K562 (cell line): Measurements from ENCODE around the gene NR5A2. TPM values are rescaled to one million over a fixed set of nuclear protein-coding genes. Genes with fewer than 3 reads are reported as not detected.

Experiments used
- ATAC-seq: fragments of 200-7000 bp; cut with Tn5 transposase; 3 replicates; pipeline ENCODE4 v1.9.1; 2020; ENCODE audit warnings: moderate library complexity
- BruUV-seq: library from RNA; stranded (reverse); fragments of 400-500 nt; replicated peaks from 2 replicates; lab custom pipeline; 2021; lab: Mats Ljungman, UMichigan
- CTCF ChIA-PET: fragments of 300-600 bp; formaldehyde crosslinking; extraction: SDS; loops from one replicate; lab custom pipeline; 2021; ENCODE audit warnings: low intra/inter-chr PET ratio; lab: Yijun Ruan, JAX
- POLR2A ChIA-PET: fragments of 300-600, 350-650 bp; sonication (Branson Sonifier 250); formaldehyde crosslinking; extraction: SDS; loops from one replicate; lab custom pipeline; 2021; ENCODE audit warnings: antibody characterized with exemption, inconsistent platforms; lab: Yijun Ruan, JAX
- DNase-seq, 4 experiments: peaks; one replicate each; pipeline versions ENCODE4 v3.0.0 to v3.0.0-alpha.2; 2011 to 2018; ENCODE audit warnings: low spot score in 3 of 4, mixed read lengths in 3 of 4; ENCODE audit errors: extremely low read depth in 1 of 4
- FAIRE-seq: peaks from 2 replicates; lab custom pipeline; 2011; peaks lifted over from hg19 to GRCh38; lab: Jason Lieb, UNC
- H2AFZ ChIP-seq: 2 replicates; pipeline ENCODE4 v1.6.0; 2011; ENCODE audit warnings: low read depth, low read length, control low read depth, inconsistent platforms
- H3K27ac ChIP-seq: fragments of 200-600 bp; 3 replicates; pipeline ENCODE4 v1.8.0; 2011; ENCODE audit warnings: low read depth, mild to moderate bottlenecking, control low read depth, inconsistent platforms, low read length, moderate library complexity, mixed read lengths; ENCODE audit errors: extremely low read depth
- H3K27me3 ChIP-seq, 2 experiments: fragments of 300-600 bp in 1 of 2; 2 replicates in 1 of 2; 3 replicates in 1 of 2; pipeline versions ENCODE4 v1.6.0 to v1.8.0; 2011; ENCODE audit warnings: inconsistent platforms in 2 of 2, low read length in 2 of 2, mild to moderate bottlenecking in 1 of 2, mixed read lengths in 1 of 2, moderate library complexity in 1 of 2; ENCODE audit not compliant: control insufficient read depth in 2 of 2, insufficient read depth in 2 of 2
- H3K36me3 ChIP-seq: fragments of 300-600 bp; 3 replicates; pipeline ENCODE4 v1.8.0; 2011; ENCODE audit warnings: mild to moderate bottlenecking, low read length, inconsistent platforms; ENCODE audit not compliant: control insufficient read depth, insufficient read depth
- H3K4me1 ChIP-seq, 2 experiments: fragments of 200-600 bp in 1 of 2; replicated peaks in 1 of 2; 2 replicates in 1 of 2; 3 replicates in 1 of 2; pipeline versions ENCODE4 v1.5.1 to v1.8.0; 2011; ENCODE audit warnings: inconsistent platforms in 2 of 2, low read length in 2 of 2, mild to moderate bottlenecking in 1 of 2, mixed read lengths in 1 of 2, moderate library complexity in 1 of 2; ENCODE audit not compliant: control insufficient read depth in 2 of 2, insufficient read depth in 2 of 2
- H3K4me2 ChIP-seq: 2 replicates; pipeline ENCODE4 v1.6.1; 2011; ENCODE audit warnings: low read length, control low read depth, inconsistent platforms, mixed read lengths; ENCODE audit not compliant: insufficient read depth
- H3K4me3 ChIP-seq: fragments of 200-600 bp; sonication (generic), shearing (Covaris generic); 2 replicates; pipeline ENCODE4 v1.5.1; 2016; ENCODE audit warnings: control low read depth, inconsistent platforms
- H3K79me2 ChIP-seq: fragments of 200-600 bp; 3 replicates; pipeline ENCODE4 v1.8.0; 2011; ENCODE audit warnings: low read length, inconsistent platforms; ENCODE audit not compliant: control insufficient read depth, insufficient read depth
- H3K9ac ChIP-seq, 2 experiments: 2 replicates each; pipeline versions ENCODE4 v1.6.0 to v1.6.1; 2011; ENCODE audit warnings: low read depth in 2 of 2, low read length in 2 of 2, control low read depth in 1 of 2, inconsistent platforms in 1 of 2, mild to moderate bottlenecking in 1 of 2, mixed read lengths in 1 of 2; ENCODE audit not compliant: insufficient read depth in 1 of 2
- H3K9me1 ChIP-seq: one replicate; pipeline ENCODE4 v1.6.0; 2011; ENCODE audit warnings: inconsistent platforms, mild to moderate bottlenecking, low read length, moderate library complexity; ENCODE audit not compliant: control insufficient read depth, insufficient read depth
- H3K9me3 ChIP-seq: replicated peaks from 2 replicates; pipeline ENCODE4 v1.5.1; 2011; ENCODE audit warnings: low read depth, low read length, inconsistent platforms; ENCODE audit not compliant: control insufficient read depth, insufficient read depth
- H4K20me1 ChIP-seq: replicated peaks from 2 replicates; pipeline ENCODE4 v1.6.1; 2011; ENCODE audit warnings: low read length, inconsistent platforms, mixed read lengths; ENCODE audit not compliant: control insufficient read depth, insufficient read depth
- CBX5 ChIP-seq: IDR thresholded peaks from 2 replicates; pipeline ENCODE4 v1.6.1; 2014; ENCODE audit warnings: low read depth, borderline replicate concordance
- DACH1 ChIP-seq: fragments of 450-650 bp; IDR thresholded peaks from 2 replicates; pipeline ENCODE4 v1.6.1; 2018; ENCODE audit not compliant: partially characterized antibody
- SIX5 ChIP-seq, 2 experiments: IDR thresholded peaks; 2 replicates each; pipeline ENCODE4 v1.6.1; 2011; ENCODE audit warnings: low read length in 2 of 2, borderline replicate concordance in 1 of 2, low read depth in 1 of 2, mild to moderate bottlenecking in 1 of 2, moderate library complexity in 1 of 2; ENCODE audit not compliant: insufficient read depth in 1 of 2
- SREBF2 ChIP-seq: sonication (generic); formaldehyde crosslinking; IDR thresholded peaks from 2 replicates; pipeline ENCODE4 v1.4.0; 2020; ENCODE audit warnings: mild to moderate bottlenecking, missing genetic modification reagents
- WGBS: fragments of 100-300 bp; shearing (Covaris generic); methylation state at CpG from one replicate; pipeline ENCODE4 v1.1.6; 2016; ENCODE audit warnings: low coverage, mixed read lengths; ENCODE audit not compliant: insufficient coverage; ENCODE audit errors: missing lambda C conversion rate; 5-methylcytosine and 5-hydroxymethylcytosine counted together
- in situ Hi-C: fragments of 300-500 bp; cut with MboI; formaldehyde crosslinking; loops from 4 replicates; pipeline ENCODE4 v1.15.0; 2018; ENCODE audit warnings: inconsistent platforms, mixed read lengths
- intact Hi-C: fragments of 100-400 bp; cut with micrococcal nuclease; formaldehyde crosslinking; loops from 2 replicates; pipeline ENCODE4 v1.14.2; 2022
- polyA plus RNA-seq, 8 experiments: library from polyadenylated mRNA; depleted of rRNA in 4 of 8; stranded (reverse) in 5 of 8; unstranded in 3 of 8; fragments of >200 nt; fragmentation: Nextera tagmentation in 2 of 8; fragmentation: Illumina TruSeq in 1 of 8; extraction: Ambion mirVana in 2 of 8; extraction: Trizol in 1 of 8; gene quantifications; 2 replicates each; pipeline versions ENCODE4 v1.2.1 to v1.2.3, GENCODE V29; 2011 to 2014; ENCODE audit warnings: inconsistent platforms in 1 of 8, missing spikeins in 1 of 8
- total RNA-seq, 7 experiments: library from RNA; depleted of rRNA in 6 of 7; stranded (reverse); fragments of >200 nt in 6 of 7; fragmentation: Illumina TruSeq in 2 of 7; extraction: Trizol in 2 of 7; gene quantifications; 2 replicates each; pipeline versions ENCODE4 v1.2.1 to v1.2.3, GENCODE V29; 2011 to 2021; ENCODE audit warnings: low replicate concordance in 1 of 7
- TF ChIP-seq, protein P1 (sequence below): fragments of 250-450 bp; sonication (Bioruptor Pico); IDR thresholded peaks from 2 replicates; pipeline ENCODE4 v1.8.0; 2021; ENCODE audit warnings: moderate library complexity, mild to moderate bottlenecking, inconsistent platforms

Gene NR5A2
- total and polyA plus RNA-seq, 9 of the 15 experiments (the other 6 are each of a cell fraction or from before 2014, with no cell fraction given), result 0.13 to 0.40 (median 0.29) TPM

GRCh38 chr1:200021577-200022238, 5.8 kb upstream of the NR5A2 start:
- ATAC-seq (no peak), DNase-seq (no peak), FAIRE-seq (no peak)
- Histone ChIP-seq H3K4me1 (no peaks in the 10 kb centered on the region), H3K9me3 (no peaks in the 10 kb centered on the region), H3K9ac (no peak overlapping the region), H3K27me3 (no peaks in the 10 kb centered on the region; a peak in 1 of 5 replicates), H3K4me3 (no peak overlapping the region), H3K27ac (no peak overlapping the region), H3K36me3 (no peaks in the 10 kb centered on the region), H3K4me2 (no peak overlapping the region), H4K20me1 (no peaks in the 10 kb centered on the region), H3K79me2 (no peaks in the 10 kb centered on the region), H2AFZ (no peak overlapping the region), H3K9me1 (no peaks in the 10 kb centered on the region)
- CTCF ChIA-PET, result no interaction called here
- WGBS, result 0% methylated on average over 1 of the region's 1 CpG
- no peak for TF ChIP-seq SREBF2 (CRISPR knock-in tag)
- no peak for TF ChIP-seq DACH1
- TF ChIP-seq SIX5 (IDR thresholded peaks at IDR 0.05; ENCODE audit: borderline replicate concordance in 1 of 2, insufficient read depth in 1 of 2, low read depth in 1 of 2, low read length in 2 of 2), result no peak
- TF ChIP-seq, protein P1, sequence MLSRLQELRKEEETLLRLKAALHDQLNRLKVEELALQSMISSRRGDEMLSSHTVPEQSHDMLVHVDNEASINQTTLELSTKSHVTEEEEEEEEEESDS (CRISPR knock-in tag), result no peak
- TF ChIP-seq CBX5, result no peak
- no TSS peak for BruUV-seq
- POLR2A ChIA-PET, result no interaction called here
- intact Hi-C loops (no loop called here), in situ Hi-C loops (no loop called here)
